HepG2 (cell line): ENCODE measurements around the gene MTSS2. TPM values are rescaled to one million over a fixed set of nuclear protein-coding genes. Genes with fewer than 3 reads are reported as not detected.

Experiments
- BORCS8-MEF2B ChIP-seq: sonication (generic); formaldehyde crosslinking; IDR thresholded peaks from 2 replicates; pipeline ENCODE4 v1.8.0; 2022; ENCODE audit warnings: mild to moderate bottlenecking, missing genetic modification reagents
- CEBPG ChIP-seq: IDR thresholded peaks from 2 replicates; pipeline ENCODE4 v1.6.1; 2016
- EED ChIP-seq: sonication (generic); formaldehyde crosslinking; IDR thresholded peaks from 2 replicates; pipeline ENCODE4 v1.5.0; 2020; ENCODE audit warnings: mild to moderate bottlenecking, missing genetic modification reagents
- GMEB2 ChIP-seq: IDR thresholded peaks from 2 replicates; pipeline ENCODE4 v1.6.1; 2016; ENCODE audit warnings: missing biosample characterization, missing genetic modification reagents, low read depth
- HDAC2 ChIP-seq: sonication (generic); formaldehyde crosslinking; IDR thresholded peaks from 2 replicates; pipeline ENCODE4 v1.4.0; 2020; ENCODE audit warnings: missing genetic modification reagents
- MBNL3 ChIP-seq: fragments of 250-450 bp; sonication (Bioruptor Pico); conservative IDR thresholded peaks from 2 replicates; pipeline ENCODE4 v1.8.0; 2022; ENCODE audit warnings: mild to moderate bottlenecking, inconsistent platforms
- MEF2D ChIP-seq: sonication (generic); formaldehyde crosslinking; IDR thresholded peaks from 2 replicates; pipeline ENCODE4 v1.5.1; 2020; ENCODE audit warnings: mild to moderate bottlenecking, missing genetic modification reagents
- RCOR2 ChIP-seq: IDR thresholded peaks from 2 replicates; pipeline ENCODE4 v1.6.1; 2016; ENCODE audit warnings: missing biosample characterization, missing genetic modification reagents
- RERE ChIP-seq: IDR thresholded peaks from 2 replicates; pipeline ENCODE4 v1.6.1; 2016; ENCODE audit warnings: low read depth, missing genetic modification reagents, missing compliant biosample characterization
- RORA ChIP-seq: sonication (generic); formaldehyde crosslinking; IDR thresholded peaks from 2 replicates; pipeline ENCODE4 v1.5.0; 2020; ENCODE audit warnings: mild to moderate bottlenecking, missing genetic modification reagents, moderate library complexity
- SMYD3 ChIP-seq: sonication (generic); formaldehyde crosslinking; IDR thresholded peaks from 2 replicates; pipeline ENCODE4 v1.8.1; 2023; ENCODE audit warnings: mild to moderate bottlenecking, missing genetic modification reagents
- THAP7 ChIP-seq: sonication (generic); formaldehyde crosslinking; IDR thresholded peaks from 2 replicates; pipeline ENCODE4 v1.8.1; 2023; ENCODE audit warnings: mild to moderate bottlenecking, missing genetic modification reagents
- U2AF2 ChIP-seq: fragments of 200-400 bp; formaldehyde crosslinking; IDR thresholded peaks from 2 replicates; pipeline ENCODE4 v1.6.1; 2017; ENCODE audit warnings: low read depth, mild to moderate bottlenecking, low read length
- ZBTB3 ChIP-seq: sonication (generic); formaldehyde crosslinking; IDR thresholded peaks from 2 replicates; pipeline ENCODE4 v1.4.0; 2020; ENCODE audit warnings: low read depth, mild to moderate bottlenecking, moderate library complexity, missing genetic modification reagents, borderline replicate concordance
- ZNF260 ChIP-seq: sonication (generic); formaldehyde crosslinking; IDR thresholded peaks from 2 replicates; pipeline ENCODE4 v1.4.0; 2020; ENCODE audit warnings: missing genetic modification reagents, low read depth, mild to moderate bottlenecking, borderline replicate concordance
- ZNF570 ChIP-seq: sonication (generic); formaldehyde crosslinking; IDR thresholded peaks from 2 replicates; pipeline ENCODE4 v1.4.0; 2020; ENCODE audit warnings: mild to moderate bottlenecking, missing genetic modification reagents, borderline replicate concordance
- ZNF709 ChIP-seq: sonication (generic); formaldehyde crosslinking; IDR thresholded peaks from 2 replicates; pipeline ENCODE4 v1.5.0; 2020; ENCODE audit warnings: mild to moderate bottlenecking, missing genetic modification reagents
- ZNF713 ChIP-seq: sonication (generic); formaldehyde crosslinking; IDR thresholded peaks from 2 replicates; pipeline ENCODE4 v1.4.0; 2020; ENCODE audit warnings: mild to moderate bottlenecking, missing genetic modification reagents
- ZNF83 ChIP-seq: sonication (generic); formaldehyde crosslinking; IDR thresholded peaks from 2 replicates; pipeline ENCODE4 v1.4.0; 2020; ENCODE audit warnings: missing genetic modification reagents, mild to moderate bottlenecking, borderline replicate concordance
- polyA plus RNA-seq, 8 experiments: library from polyadenylated mRNA; depleted of rRNA in 3 of 8; stranded (reverse) in 7 of 8; unstranded in 1 of 8; fragments of >200 nt; fragmentation: Illumina TruSeq in 4 of 8; extraction: Trizol in 4 of 8; gene quantifications; 2 replicates each; pipeline versions ENCODE4 v1.2.1 to v1.2.3, GENCODE V29; 2011 to 2016; ENCODE audit warnings: low read depth in 4 of 8, missing spikeins in 1 of 8, mixed read lengths in 1 of 8; ENCODE audit not compliant: insufficient read depth in 1 of 8
- total RNA-seq, 5 experiments: library from RNA; depleted of rRNA; stranded (reverse); fragments of >200 nt; fragmentation: Illumina TruSeq; extraction: Trizol; gene quantifications; 2 replicates each; pipeline ENCODE4 v1.2.3, GENCODE V29; 2016; ENCODE audit warnings: low read depth in 1 of 5
- TF ChIP-seq, protein P1 (sequence below): sonication (generic); formaldehyde crosslinking; IDR thresholded peaks from 2 replicates; pipeline ENCODE4 v1.8.1; 2023; ENCODE audit warnings: missing genetic modification reagents, inconsistent platforms, borderline replicate concordance

MTSS2 gene
- total and polyA plus RNA-seq, 2 of the 13 experiments (the other 11 are each of a cell fraction or from before 2014, with no cell fraction given): 132 to 242 TPM

GRCh38 chr16:70691223-70692129 lies 5.6 kb upstream of the MTSS2 start (continued):
- TF ChIP-seq THAP7 (CRISPR knock-in tag) (no peak), EED (CRISPR knock-in tag) (no peak), ZNF713 (CRISPR knock-in tag) (no peak), RORA (CRISPR knock-in tag) (no peak), MEF2D (CRISPR knock-in tag) (no peak), RERE (CRISPR knock-in tag) (no peak), RCOR2 (CRISPR knock-in tag) (no peak), ZNF570 (CRISPR knock-in tag) (no peak), ZBTB3 (CRISPR knock-in tag) (no peak), HDAC2 (CRISPR knock-in tag) (0 out of 2 replicates have a peak, but pooled peaks have one; percentile 14), ZNF260 (CRISPR knock-in tag) (no peak), MBNL3 (CRISPR knock-in tag) (no peak), ZNF709 (no peak), GMEB2 (CRISPR knock-in tag) (no peak), U2AF2 (no peak), ZNF83 (CRISPR knock-in tag) (no peak), BORCS8-MEF2B (CRISPR knock-in tag) (no peak), SMYD3 (CRISPR knock-in tag) (no peak), CEBPG (CRISPR knock-in tag) (no peak)
- TF ChIP-seq, protein P1, sequence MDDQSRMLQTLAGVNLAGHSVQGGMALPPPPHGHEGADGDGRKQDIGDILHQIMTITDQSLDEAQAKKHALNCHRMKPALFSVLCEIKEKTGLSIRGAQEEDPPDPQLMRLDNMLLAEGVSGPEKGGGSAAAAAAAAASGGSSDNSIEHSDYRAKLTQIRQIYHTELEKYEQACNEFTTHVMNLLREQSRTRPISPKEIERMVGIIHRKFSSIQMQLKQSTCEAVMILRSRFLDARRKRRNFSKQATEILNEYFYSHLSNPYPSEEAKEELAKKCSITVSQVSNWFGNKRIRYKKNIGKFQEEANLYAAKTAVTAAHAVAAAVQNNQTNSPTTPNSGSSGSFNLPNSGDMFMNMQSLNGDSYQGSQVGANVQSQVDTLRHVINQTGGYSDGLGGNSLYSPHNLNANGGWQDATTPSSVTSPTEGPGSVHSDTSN (CRISPR knock-in tag): no peak
